IMR-90 (cell line): Measurements from ENCODE around the gene SDK1. TPM values are rescaled to one million over a fixed set of nuclear protein-coding genes. Genes with fewer than 3 reads are reported as not detected.

Source experiments
- ATAC-seq: fragments of 200-7000 bp; cut with Tn5 transposase; 2 replicates; pipeline ENCODE4 v1.9.1; 2020; ENCODE audit warnings: low read depth, mild to moderate bottlenecking, moderate library complexity
- BruUV-seq: library from RNA; stranded (reverse); fragments of 400-500 nt; replicated peaks from 2 replicates; lab custom pipeline; 2021; lab: Mats Ljungman, UMichigan
- CTCF ChIA-PET: fragments of 300-600 bp; formaldehyde crosslinking; extraction: SDS; loops from one replicate; lab custom pipeline; 2021; ENCODE audit warnings: antibody characterized with exemption; lab: Yijun Ruan, JAX
- POLR2A ChIA-PET: fragments of 300-600 bp; sonication (Branson Sonifier 250); formaldehyde crosslinking; loops from one replicate; lab custom pipeline; 2022; ENCODE audit warnings: antibody characterized with exemption; ENCODE audit not compliant: unreplicated experiment; lab: Charles Lee
- DNase-seq: peaks from one replicate; pipeline ENCODE4 v3.0.0; 2013
- H2AFZ ChIP-seq: replicated peaks from 2 replicates; pipeline ENCODE3; 2013; ENCODE audit warnings: low read length, mild to moderate bottlenecking; ENCODE audit not compliant: poor library complexity
- H2AK5ac ChIP-seq: 2 replicates; pipeline ENCODE4 v1.6.1; 2013; ENCODE audit warnings: low read depth, low read length, inconsistent platforms
- H2AK9ac ChIP-seq: replicated peaks from 2 replicates; pipeline ENCODE3; 2013; ENCODE audit warnings: mild to moderate bottlenecking, low read depth, low read length, moderate library complexity; ENCODE audit not compliant: poor library complexity
- H2BK120ac ChIP-seq: 2 replicates; pipeline ENCODE4 v1.6.1; 2013; ENCODE audit warnings: low read depth, low read length, inconsistent platforms
- H2BK15ac ChIP-seq: 3 replicates; pipeline ENCODE4 v1.6.1; 2013; ENCODE audit warnings: low read depth, low read length, inconsistent platforms
- H2BK20ac ChIP-seq: 2 replicates; pipeline ENCODE4 v1.6.1; 2013; ENCODE audit warnings: low read depth, mild to moderate bottlenecking, inconsistent platforms, low read length, moderate library complexity
- H2BK5ac ChIP-seq: 2 replicates; pipeline ENCODE4 v1.6.1; 2013; ENCODE audit warnings: mild to moderate bottlenecking, low read depth, low read length, inconsistent platforms; ENCODE audit not compliant: poor library complexity, severe bottlenecking
- H3K14ac ChIP-seq: replicated peaks from 2 replicates; pipeline ENCODE4 v1.6.1; 2013; ENCODE audit warnings: low read depth, low read length, inconsistent platforms
- H3K18ac ChIP-seq: 2 replicates; pipeline ENCODE4 v1.6.1; 2013; ENCODE audit warnings: low read depth, low read length, control low read depth
- H3K23ac ChIP-seq: 2 replicates; pipeline ENCODE4 v1.6.1; 2013; ENCODE audit warnings: low read depth, low read length, inconsistent platforms
- H3K27ac ChIP-seq: 2 replicates; pipeline ENCODE4 v1.5.1; 2013; ENCODE audit warnings: mild to moderate bottlenecking, control low read depth, low read length; ENCODE audit not compliant: insufficient read depth
- H3K27me3 ChIP-seq: 2 replicates; pipeline ENCODE4 v1.6.1; 2013; ENCODE audit warnings: low read length; ENCODE audit not compliant: control insufficient read depth, insufficient read depth
- H3K36me3 ChIP-seq: 2 replicates; pipeline ENCODE4 v1.6.1; 2013; ENCODE audit warnings: low read length, mixed read lengths; ENCODE audit not compliant: control insufficient read depth, insufficient read depth
- H3K4ac ChIP-seq: 2 replicates; pipeline ENCODE4 v1.6.1; 2013; ENCODE audit warnings: low read depth, low read length, inconsistent platforms
- H3K4me1 ChIP-seq: 2 replicates; pipeline ENCODE4 v1.6.1; 2013; ENCODE audit warnings: low read length, mixed read lengths; ENCODE audit not compliant: control insufficient read depth, insufficient read depth
- H3K4me2 ChIP-seq: 2 replicates; pipeline ENCODE4 v1.6.1; 2013; ENCODE audit warnings: low read depth, mild to moderate bottlenecking, control low read depth, low read length, moderate library complexity
- H3K4me3 ChIP-seq: 2 replicates; pipeline ENCODE4 v1.5.1; 2013; ENCODE audit warnings: low read depth, mild to moderate bottlenecking, control low read depth, low read length, moderate library complexity; ENCODE audit not compliant: insufficient read depth
- H3K56ac ChIP-seq: 2 replicates; pipeline ENCODE4 v1.6.1; 2013; ENCODE audit warnings: low read length, inconsistent platforms; ENCODE audit not compliant: insufficient read depth; ENCODE audit errors: extremely low read depth
- H3K79me1 ChIP-seq, 2 experiments: 2 replicates each; pipeline ENCODE4 v1.6.1; 2013; ENCODE audit warnings: low read length in 2 of 2, inconsistent platforms in 1 of 2, low read depth in 1 of 2
- H3K9ac ChIP-seq: 2 replicates; pipeline ENCODE4 v1.6.1; 2013; ENCODE audit warnings: low read depth, low read length, control low read depth
- H3K9me1 ChIP-seq: 2 replicates; pipeline ENCODE4 v1.6.1; 2013; ENCODE audit warnings: low read length, inconsistent platforms; ENCODE audit not compliant: insufficient read depth
- H3K9me3 ChIP-seq: 2 replicates; pipeline ENCODE4 v1.6.1; 2013; ENCODE audit warnings: low read length; ENCODE audit not compliant: control insufficient read depth, insufficient read depth
- H4K20me1 ChIP-seq: 2 replicates; pipeline ENCODE4 v1.6.1; 2013; ENCODE audit warnings: low read length, inconsistent platforms; ENCODE audit not compliant: insufficient read depth
- H4K5ac ChIP-seq: 2 replicates; pipeline ENCODE4 v1.6.1; 2013; ENCODE audit warnings: mild to moderate bottlenecking, low read depth, low read length, control low read depth
- H4K8ac ChIP-seq, 2 experiments: 2 replicates each; pipeline ENCODE4 v1.6.1; 2013; ENCODE audit warnings: low read depth in 2 of 2, low read length in 2 of 2, control low read depth in 1 of 2, inconsistent platforms in 1 of 2
- H4K91ac ChIP-seq: 2 replicates; pipeline ENCODE4 v1.6.1; 2013; ENCODE audit warnings: low read depth, low read length, inconsistent platforms; ENCODE audit not compliant: insufficient read depth
- BHLHE40 ChIP-seq: fragments of 150-350 bp; IDR thresholded peaks from 2 replicates; pipeline ENCODE4 v1.6.1; 2016; ENCODE audit warnings: mild to moderate bottlenecking, low read depth, low read length
- CEBPB ChIP-seq: IDR thresholded peaks from 2 replicates; pipeline ENCODE4 v1.6.1; 2012; ENCODE audit warnings: low read depth, low read length, improper control_type of control experiment
- CHD1 ChIP-seq: IDR thresholded peaks from 2 replicates; pipeline ENCODE4 v1.6.1; 2012; ENCODE audit warnings: low read depth, low read length, improper control_type of control experiment
- CTCF ChIP-seq: conservative IDR thresholded peaks from 2 replicates; pipeline ENCODE4 v1.5.1; 2012; ENCODE audit warnings: mild to moderate bottlenecking, low read depth, low read length, improper control_type of control experiment
- ELK1 ChIP-seq: fragments of 150-350 bp; IDR thresholded peaks from 2 replicates; pipeline ENCODE4 v1.6.1; 2016; ENCODE audit warnings: low read depth, mild to moderate bottlenecking, low read length, moderate library complexity, borderline replicate concordance
- FOS ChIP-seq: fragments of 150-350 bp; IDR thresholded peaks from 2 replicates; pipeline ENCODE4 v1.6.1; 2016; ENCODE audit warnings: low read depth, low read length
- MAFK ChIP-seq: IDR thresholded peaks from 2 replicates; pipeline ENCODE4 v1.6.1; 2012; ENCODE audit warnings: low read depth, low read length, improper control_type of control experiment
- MAZ ChIP-seq: IDR thresholded peaks from 2 replicates; pipeline ENCODE4 v1.6.1; 2012; ENCODE audit warnings: low read depth, mild to moderate bottlenecking, low read length, improper control_type of control experiment, moderate library complexity, borderline replicate concordance
- MXI1 ChIP-seq: IDR thresholded peaks from 2 replicates; pipeline ENCODE4 v1.6.1; 2012; ENCODE audit warnings: low read depth, mild to moderate bottlenecking, low read length, moderate library complexity, borderline replicate concordance
- NFE2L2 ChIP-seq: fragments of 150-350 bp; IDR thresholded peaks from 2 replicates; pipeline ENCODE4 v1.6.1; 2016; ENCODE audit warnings: low read depth, mild to moderate bottlenecking, low read length
- POLR2A ChIP-seq: IDR thresholded peaks from 2 replicates; pipeline ENCODE4 v1.6.1; 2012; ENCODE audit warnings: mild to moderate bottlenecking, low read depth, low read length
- RAD21 ChIP-seq: IDR thresholded peaks from 2 replicates; pipeline ENCODE4 v1.6.1; 2012; ENCODE audit warnings: low read length, improper control_type of control experiment
- RCOR1 ChIP-seq: IDR thresholded peaks from 2 replicates; pipeline ENCODE4 v1.6.1; 2012; ENCODE audit warnings: mild to moderate bottlenecking, low read length, improper control_type of control experiment; ENCODE audit not compliant: insufficient replicate concordance
- RFX5 ChIP-seq: IDR thresholded peaks from 2 replicates; pipeline ENCODE4 v1.8.0; 2012; ENCODE audit warnings: low read depth, mild to moderate bottlenecking, low read length, moderate library complexity
- SMC3 ChIP-seq: fragments of 150-350 bp; IDR thresholded peaks from 2 replicates; pipeline ENCODE4 v1.6.1; 2016; ENCODE audit warnings: low read depth, mild to moderate bottlenecking, antibody characterized with exemption, low read length, moderate library complexity
- USF2 ChIP-seq: fragments of 150-350 bp; IDR thresholded peaks from 2 replicates; pipeline ENCODE4 v1.6.1; 2017; ENCODE audit warnings: mild to moderate bottlenecking, antibody characterized with exemption, low read length, low read depth
- WGBS, 2 experiments: methylation state at CpG; one replicate each; pipeline versions ENCODE4 v1.1.5 to v1.1.7; 2013; ENCODE audit warnings: missing lambda C conversion rate in 2 of 2; ENCODE audit not compliant: insufficient read length in 1 of 2; ENCODE audit errors: extremely low coverage in 2 of 2; 5-methylcytosine and 5-hydroxymethylcytosine counted together
- dilution Hi-C: fragments of 300-500 bp; cut with HindIII; formaldehyde crosslinking; loops from one replicate; pipeline ENCODE4 v1.14.3; 2018; ENCODE audit warnings: low sequenced_read_pairs; ENCODE audit not compliant: unreplicated experiment
- in situ Hi-C: fragments of 300-500 bp; cut with MboI; formaldehyde crosslinking; loops from 3 replicates; pipeline ENCODE4 v1.14.3; 2019; ENCODE audit warnings: low sequenced_read_pairs, inconsistent platforms, mixed read lengths
- intact Hi-C: fragments of 100-400 bp; cut with micrococcal nuclease; formaldehyde crosslinking; loops from 2 replicates; pipeline ENCODE4 v1.10.0; 2022
- polyA plus RNA-seq, 3 experiments: library from polyadenylated mRNA; depleted of rRNA; stranded (reverse); fragments of >200 nt; gene quantifications; 2 replicates each; pipeline ENCODE4 v1.2.3, GENCODE V29; 2012; ENCODE audit warnings: low replicate concordance in 1 of 3
- total RNA-seq: library from RNA; depleted of rRNA; stranded (reverse); fragments of >200 nt; gene quantifications from 2 replicates; pipeline ENCODE4 v1.2.3, GENCODE V29; 2012

The SDK1 gene
- total and polyA plus RNA-seq, 2 of the 4 experiments (the other 2 are of a cell fraction) = 1.5 to 1.6 TPM

GRCh38 chr7:3481435-3481834, 180.4 kb downstream of the SDK1 start:
- H3K9me3 ChIP-seq = no peaks in the 10 kb centered on the region
- no peak overlapping the region for H2AK5ac ChIP-seq
- ChIA-PET POLR2A (no interaction called here), CTCF (interaction anchor here (0.6 kb wide), 1 partner anchor 520 kb away, joined by 3 read pairs; no protein-coding TSS in a partner anchor)
- no peak overlapping the region for H4K8ac ChIP-seq
- intact Hi-C loops (loop anchor here (5.0 to 10.0 kb wide), 4 partner anchors 179 to 1153 kb away; partner anchors contain the start of gene SDK1), dilution Hi-C loops (no loop called here), in situ Hi-C loops (no loop called here)
- WGBS, 2 experiments = 94% methylated on average over 2 of the region's 4 CpGs; no CpG with 5 or more reads in 1 of the 2 experiments
- H3K79me1 ChIP-seq = no peaks in the 10 kb centered on the region
- no peak overlapping the region for H3K56ac ChIP-seq
- no peak overlapping the region for H2BK5ac ChIP-seq
- DNase-seq (no peak), ATAC-seq (no peak)
- no peak overlapping the region for H4K91ac ChIP-seq
- no peaks in the 10 kb centered on the region for H3K27me3 ChIP-seq
- no peak overlapping the region for H2BK20ac ChIP-seq
- H2AFZ ChIP-seq = no peak overlapping the region
- H4K5ac ChIP-seq = no peak overlapping the region
- BruUV-seq = no TSS peak
- no peaks in the 10 kb centered on the region for H3K36me3 ChIP-seq
- 0 out of 2 replicates have a peak, but pooled peaks cover 2% of the 10 kb centered on the region for H3K4me1 ChIP-seq
- H3K4ac ChIP-seq = no peak overlapping the region
- no peak overlapping the region for H3K23ac ChIP-seq
- H3K9me1 ChIP-seq = no peaks in the 10 kb centered on the region
- no peak overlapping the region for H3K9ac ChIP-seq
- H3K18ac ChIP-seq = no peak overlapping the region
- TF ChIP-seq RFX5 = no peak
- TF ChIP-seq CTCF = no peak
- no peak for TF ChIP-seq RCOR1
- TF ChIP-seq POLR2A = no peak
- no peak for TF ChIP-seq MAFK
- no peak for TF ChIP-seq MXI1
- no peak for TF ChIP-seq USF2
- no peak for TF ChIP-seq CHD1
- no peak for TF ChIP-seq NFE2L2
- no peak for TF ChIP-seq BHLHE40
- no peak for TF ChIP-seq MAZ
- TF ChIP-seq RAD21 = no peak
- TF ChIP-seq SMC3 = no peak
- TF ChIP-seq FOS = no peak
- TF ChIP-seq ELK1 = no peak
- no peak for TF ChIP-seq CEBPB
- H2BK120ac ChIP-seq = no peak overlapping the region
- H2BK15ac ChIP-seq = no peak overlapping the region
- H4K20me1 ChIP-seq = no peaks in the 10 kb centered on the region
- no peak overlapping the region for H2AK9ac ChIP-seq
- H3K4me3 ChIP-seq = no peak overlapping the region
- no peak overlapping the region for H3K27ac ChIP-seq
- H3K14ac ChIP-seq = no peak overlapping the region
- no peak overlapping the region for H3K4me2 ChIP-seq
